ENCODE results near the gene VSIG1.

Gene VSIG1

GRCh38 chrX:108068121-108068520, 23.3 kb downstream of the VSIG1 start:
- DNase-seq = no peak

DNA sequence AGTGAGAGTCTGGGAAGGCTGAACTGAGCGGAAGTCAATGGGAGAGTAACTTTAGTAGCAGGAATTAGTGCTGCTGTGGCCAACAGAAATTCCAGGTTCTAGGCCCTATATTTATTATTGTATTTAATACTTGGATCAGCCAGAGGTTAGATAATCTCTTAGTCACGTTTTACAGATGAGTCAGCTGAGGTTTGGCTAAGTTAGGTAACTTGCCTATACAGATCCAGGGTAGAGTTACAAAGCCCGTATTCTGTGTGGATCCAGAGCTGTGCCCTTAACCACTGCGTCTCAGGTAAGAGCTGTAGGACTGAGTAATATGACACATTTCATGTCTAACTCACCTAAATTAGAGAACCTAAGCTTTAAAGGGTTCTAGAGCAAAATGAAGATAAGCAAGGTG, 26.0 kb downstream of the VSIG1 start:
- no peak for DNase-seq

DNA sequence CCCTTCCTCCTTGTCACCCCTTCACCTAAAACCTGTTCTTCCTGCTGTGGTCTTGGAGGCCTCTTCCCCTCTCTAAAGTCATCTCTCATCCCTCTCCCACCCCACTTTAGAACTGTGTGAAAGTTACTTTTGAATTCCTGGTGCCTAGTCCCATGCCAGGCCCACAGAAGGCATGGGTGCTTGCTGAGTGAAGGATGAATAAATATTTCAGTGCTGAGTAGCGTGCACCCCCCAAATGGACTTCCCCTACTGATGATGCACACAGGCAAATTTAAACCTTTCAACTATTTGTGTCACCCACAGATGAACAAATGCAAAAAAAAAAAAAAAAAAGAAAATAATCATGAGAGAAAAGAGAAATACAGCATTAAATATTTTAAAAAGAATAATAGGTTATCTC, 26.7 kb downstream of the VSIG1 start:
- no peak for DNase-seq

- no peak for DNase-seq
Observed at GRCh38 chrX:108072746-108073145, 27.9 kb downstream of the VSIG1 start.

GRCh38 chrX:108081110-108081509, 36.2 kb downstream of the VSIG1 start:
- DNase-seq = no peak

DNA sequence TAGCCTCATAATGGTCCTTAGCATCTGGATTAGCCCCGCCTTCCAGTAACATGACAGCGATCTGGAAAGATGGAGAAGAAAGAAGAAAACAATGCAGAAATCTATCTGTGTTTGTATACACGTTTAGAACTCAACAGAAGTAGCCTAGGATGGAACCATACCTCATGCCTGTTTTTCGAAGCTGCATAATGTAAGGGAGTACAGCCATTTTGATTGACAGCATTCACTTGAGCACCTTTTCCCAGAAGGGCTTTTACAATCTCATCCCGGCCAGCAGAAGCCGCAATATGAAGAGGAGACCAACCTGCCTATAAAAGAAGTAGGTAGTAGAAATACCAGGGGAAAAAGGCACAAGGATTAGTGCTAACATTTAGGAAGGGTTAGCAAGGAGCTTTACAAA, 42.9 kb downstream of the VSIG1 start:
- DNase-seq = no peak

DNA sequence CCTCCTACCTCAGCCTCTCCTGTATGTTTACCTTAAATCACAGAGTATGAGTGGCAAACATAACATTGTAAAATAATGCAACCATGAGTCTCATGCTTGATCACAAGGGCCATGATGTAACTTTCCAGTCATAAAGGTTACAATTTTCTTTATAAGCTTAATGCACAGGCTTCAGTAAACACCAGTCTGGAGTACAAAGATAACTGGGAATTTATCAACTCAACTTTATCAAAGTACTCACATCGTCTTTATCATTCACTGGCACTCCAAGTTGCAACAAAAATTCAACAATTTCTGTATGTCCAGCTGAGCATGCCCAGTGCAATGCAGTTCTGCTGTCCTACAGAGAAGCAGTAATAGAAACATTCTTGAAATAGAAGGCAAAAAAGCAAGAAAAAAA, 43.6 kb downstream of the VSIG1 start:
- DNase-seq = no peak

- DNase-seq = no peak
Observed at GRCh38 chrX:108090491-108091263, 45.8 kb downstream of the VSIG1 start.

DNA sequence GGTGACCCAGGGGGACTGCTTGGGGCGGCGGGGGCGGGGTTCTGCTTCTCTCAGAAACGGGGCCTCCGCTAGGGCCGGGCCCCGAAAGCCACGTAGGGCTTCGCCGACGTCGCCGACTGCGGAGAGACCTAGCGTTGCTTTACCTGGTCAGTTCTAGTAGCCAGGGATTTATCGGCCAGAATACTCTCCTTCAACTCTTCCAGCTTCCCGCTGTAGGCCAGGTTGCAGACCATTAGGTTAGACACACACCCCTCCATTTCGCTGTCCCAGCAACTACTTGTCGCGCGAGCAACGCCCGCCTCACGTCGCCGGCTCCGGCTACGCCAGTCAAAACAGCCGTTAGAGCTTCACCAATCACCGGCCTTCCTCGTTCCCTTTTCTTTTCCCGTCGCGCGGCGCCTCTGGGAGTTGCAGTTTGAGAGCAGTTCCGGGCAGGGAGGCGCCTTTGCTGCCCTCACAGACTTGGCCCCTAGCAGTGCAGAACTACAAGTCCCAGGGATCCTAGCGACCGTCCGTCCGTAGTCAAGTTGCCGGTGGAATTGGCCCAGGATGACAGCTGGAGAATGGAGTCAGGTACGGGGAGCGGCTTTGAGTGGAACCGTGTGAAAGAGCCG, 46.5 kb downstream of the VSIG1 start, which contains the start of the genes ATG4A and PSMD10:
ATG4A (plus strand) TSS at position 515 of the 614 bp plus-strand sequence; CDS start at position 564, 49 bp downstream.
PSMD10 (minus strand) TSS at position 279 of the 614 bp plus-strand sequence; CDS start at position 257, 22 bp downstream.
- peak; percentile 75 to 85 for DNase-seq

- peak in 1 of 2 experiments; percentile 4 for DNase-seq
Observed at GRCh38 chrX:108091878-108092291, 47.0 kb downstream of the VSIG1 start.

GRCh38 chrX:108097380-108097779, 52.5 kb downstream of the VSIG1 start:
- DNase-seq = no peak

DNA sequence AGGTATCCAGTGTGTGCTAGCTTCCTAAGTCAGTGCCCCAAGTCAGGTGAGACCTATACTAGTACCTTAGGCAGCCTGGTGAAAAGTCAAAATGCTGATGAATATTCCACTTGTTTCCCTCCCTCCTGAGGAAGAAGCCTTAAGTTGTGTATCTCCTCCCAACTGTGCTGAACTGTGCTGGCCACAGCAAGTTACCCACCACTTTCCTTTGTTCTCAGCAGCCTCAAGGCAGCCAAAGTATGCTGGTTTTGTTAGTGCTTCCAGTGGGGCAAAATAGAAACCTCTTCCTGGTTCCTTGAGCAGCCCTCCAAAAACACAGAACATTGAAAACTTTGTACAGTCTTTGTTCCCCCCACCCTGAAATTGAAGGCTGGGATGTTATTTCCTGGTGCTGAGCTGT, 60.6 kb downstream of the VSIG1 start:
- no peak for DNase-seq

DNA sequence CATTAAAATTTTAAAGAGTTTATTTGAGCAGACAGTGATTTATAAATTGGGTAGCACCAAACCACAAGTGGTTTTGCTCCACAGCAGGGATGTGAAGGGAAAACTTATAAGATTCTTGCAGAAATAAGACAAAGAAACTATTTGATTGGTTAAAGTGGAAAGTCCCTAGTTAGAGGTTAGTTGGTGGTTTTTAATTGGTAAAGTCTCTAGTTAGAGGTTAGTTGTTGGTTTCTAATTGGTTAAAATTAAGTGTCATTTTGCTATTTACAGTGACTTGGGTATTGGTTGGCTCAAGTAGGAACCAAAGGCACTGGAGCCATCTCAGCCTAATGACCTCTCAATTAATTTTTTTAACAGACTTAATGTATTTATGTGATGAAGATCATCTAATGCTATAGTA, 69.7 kb downstream of the VSIG1 start:
- no peak for DNase-seq

GRCh38 chrX:108117988-108118387, 73.1 kb downstream of the VSIG1 start:
- no peak for DNase-seq

- no peak for DNase-seq
Observed at GRCh38 chrX:108121291-108121690, 76.4 kb downstream of the VSIG1 start.

GRCh38 chrX:108122748-108123147, 77.9 kb downstream of the VSIG1 start:
- no peak for DNase-seq

DNA sequence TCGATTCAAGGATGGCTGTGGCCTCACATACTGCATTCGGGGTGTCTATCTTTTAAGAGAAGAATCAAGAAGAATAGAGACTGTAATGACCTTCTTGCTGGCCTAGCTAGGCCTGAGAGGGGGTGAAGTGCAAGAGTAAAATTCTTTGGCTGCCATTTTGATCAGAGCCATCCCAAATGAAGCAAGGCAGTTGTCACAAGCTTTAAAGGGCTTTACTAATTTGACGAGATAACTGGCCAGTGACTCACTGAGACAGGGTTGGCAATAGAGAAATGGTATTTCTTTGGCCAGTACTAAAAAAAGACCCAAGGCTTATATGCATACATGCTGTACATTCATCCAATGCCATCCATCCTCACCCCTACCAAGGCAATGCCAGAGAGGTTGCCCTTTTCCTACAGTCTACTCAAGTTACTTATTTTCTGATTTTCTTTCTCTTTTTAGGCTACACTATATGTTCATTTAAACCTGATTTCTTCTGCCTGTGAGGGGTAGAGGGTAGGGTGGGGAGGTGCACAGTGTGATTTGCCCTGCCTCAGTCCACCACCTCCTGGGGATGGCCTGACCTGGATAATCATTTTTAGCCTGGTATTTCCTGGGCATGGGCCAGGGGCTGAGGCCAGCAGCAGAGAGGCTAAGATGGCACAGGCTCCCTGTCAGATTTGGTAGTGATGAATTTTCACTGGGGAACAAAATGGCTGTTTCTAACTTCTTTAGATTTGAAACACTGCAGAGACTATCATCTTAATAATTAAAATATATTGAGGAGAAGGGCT, 78.9 kb downstream of the VSIG1 start:
- no peak for DNase-seq

DNA sequence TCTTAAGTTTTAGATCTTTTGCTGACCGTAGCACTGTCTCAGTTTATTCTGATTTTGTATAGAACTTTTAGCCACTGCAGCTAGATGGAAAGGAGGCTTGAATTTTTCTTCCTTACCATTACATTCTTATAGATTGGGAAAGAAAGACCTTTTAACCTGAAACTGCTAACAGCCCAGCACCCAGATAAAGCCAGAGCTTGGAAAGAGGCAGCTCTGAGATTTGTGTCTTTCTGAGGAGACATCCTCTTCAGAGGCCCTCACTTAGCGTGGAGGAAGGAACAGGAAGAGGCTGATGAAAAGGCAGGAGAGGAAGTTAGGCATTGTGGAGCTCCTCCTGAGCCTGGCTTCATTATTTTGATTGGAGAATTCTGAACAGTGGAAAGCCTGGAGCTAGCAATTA, 81.8 kb downstream of the VSIG1 start:
- DNase-seq = no peak

GRCh38 chrX:108127152-108127551, 82.3 kb downstream of the VSIG1 start:
- no peak for DNase-seq
